Measurements from ENCODE around the gene RITA1. TPM values are rescaled to one million over a fixed set of nuclear protein-coding genes. Genes with fewer than 3 reads are reported as not detected.

Gene RITA1
- total RNA-seq, 1 experiment from 2014 or later, result 71.6 TPM

- ChIA-PET CTCF (no interaction called here), POLR2A (ENCODE audit: unreplicated experiment) (interaction anchor here (0.6 kb wide), 1 partner anchor 10 kb away, joined by 3 read pairs; no protein-coding TSS in a partner anchor)
- no peak overlapping the region for H2AFZ ChIP-seq (ENCODE audit: low read length)
These were observed 28.2 kb upstream of the RITA1 start for GRCh38 chr12:113157218-113157859.

DNA sequence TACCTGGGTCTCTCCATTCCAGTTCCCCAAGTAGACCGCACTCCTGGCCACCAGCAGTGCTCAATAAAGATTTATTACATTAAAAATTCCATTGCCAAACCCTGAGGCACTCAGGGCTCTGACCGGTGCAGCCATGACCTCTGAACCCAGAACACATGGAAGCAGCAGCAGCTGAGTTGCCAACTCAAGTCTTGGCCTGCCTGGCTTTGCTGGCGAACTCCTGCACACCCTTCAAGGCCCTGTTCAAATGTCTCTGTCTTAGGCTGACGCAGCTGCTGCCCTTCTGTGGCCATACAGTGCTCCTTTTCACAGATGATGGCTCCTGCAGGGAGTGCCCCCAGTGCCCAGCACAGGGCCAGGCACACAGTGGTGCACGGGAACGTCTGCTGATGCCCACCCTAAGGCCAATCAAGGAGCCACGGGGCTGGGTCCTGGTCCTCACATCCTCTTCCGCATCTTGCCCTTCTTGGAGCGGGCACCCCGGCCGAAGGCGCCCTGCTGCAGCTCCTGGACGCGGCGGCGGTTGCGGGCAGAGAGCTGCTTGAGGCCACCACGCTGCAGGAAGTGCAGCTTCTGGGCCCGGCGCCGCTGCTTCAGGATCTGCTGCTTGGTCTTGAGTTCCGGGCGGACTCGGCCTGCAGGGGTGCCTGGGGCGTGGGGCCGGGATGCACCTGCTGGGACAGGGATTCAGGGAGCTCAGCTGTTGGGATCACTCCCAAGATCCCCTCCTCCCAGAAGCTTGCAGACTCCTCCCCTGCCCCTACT, 26.9 kb upstream of the RITA1 start:
- Histone ChIP-seq H3K9me2 (replicated peaks; ENCODE audit: low read length) (no peaks in the 10 kb centered on the region), H3F3A (ENCODE audit: low read length, unreplicated experiment) (no peaks in the 10 kb centered on the region), H3K79me2 (ENCODE audit: low read length) (no peaks in the 10 kb centered on the region), H2AFZ (ENCODE audit: low read length) (no peak overlapping the region), H3K36me3 (ENCODE audit: low read depth, low read length) (peaks cover 56% of the 10 kb centered on the region), H3K4me3 (ENCODE audit: low read length) (no peak overlapping the region), H3K27ac (ENCODE audit: low read length) (no peak overlapping the region), H3K4me2 (ENCODE audit: low read length) (no peak overlapping the region), H3K4me1 (ENCODE audit: insufficient read depth, low read length) (peaks cover 9% of the 10 kb centered on the region), H3K9ac (ENCODE audit: low read length) (no peak overlapping the region), H3K27me3 (ENCODE audit: low read length) (no peaks in the 10 kb centered on the region), H3K9me3 (ENCODE audit: low read length) (no peaks in the 10 kb centered on the region), H4K20me1 (ENCODE audit: low read length) (peaks cover 15% of the 10 kb centered on the region; the same call in 1 of the 2 replicates)
- POLR2A ChIA-PET (ENCODE audit: unreplicated experiment), result no interaction called here
- TF ChIP-seq EZH2phosphoT487 (IDR thresholded peaks at IDR 0.05; ENCODE audit: borderline replicate concordance, low read length) (no peak), EZH2 (IDR thresholded peaks at IDR 0.05; ENCODE audit: low read length, unreplicated experiment) (no peak)
- TF ChIP-seq, protein P1, sequence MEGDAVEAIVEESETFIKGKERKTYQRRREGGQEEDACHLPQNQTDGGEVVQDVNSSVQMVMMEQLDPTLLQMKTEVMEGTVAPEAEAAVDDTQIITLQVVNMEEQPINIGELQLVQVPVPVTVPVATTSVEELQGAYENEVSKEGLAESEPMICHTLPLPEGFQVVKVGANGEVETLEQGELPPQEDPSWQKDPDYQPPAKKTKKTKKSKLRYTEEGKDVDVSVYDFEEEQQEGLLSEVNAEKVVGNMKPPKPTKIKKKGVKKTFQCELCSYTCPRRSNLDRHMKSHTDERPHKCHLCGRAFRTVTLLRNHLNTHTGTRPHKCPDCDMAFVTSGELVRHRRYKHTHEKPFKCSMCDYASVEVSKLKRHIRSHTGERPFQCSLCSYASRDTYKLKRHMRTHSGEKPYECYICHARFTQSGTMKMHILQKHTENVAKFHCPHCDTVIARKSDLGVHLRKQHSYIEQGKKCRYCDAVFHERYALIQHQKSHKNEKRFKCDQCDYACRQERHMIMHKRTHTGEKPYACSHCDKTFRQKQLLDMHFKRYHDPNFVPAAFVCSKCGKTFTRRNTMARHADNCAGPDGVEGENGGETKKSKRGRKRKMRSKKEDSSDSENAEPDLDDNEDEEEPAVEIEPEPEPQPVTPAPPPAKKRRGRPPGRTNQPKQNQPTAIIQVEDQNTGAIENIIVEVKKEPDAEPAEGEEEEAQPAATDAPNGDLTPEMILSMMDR (conservative IDR thresholded peaks at IDR 0.05; ENCODE audit: low read depth, low read length), result no peak
- DNase-seq, result no peak
- intact Hi-C loops (cut with micrococcal nuclease), result loop anchor here (10.0 kb wide), 1 partner anchor 64 kb away; no protein-coding TSS in a partner anchor
- ATAC-seq, result no peak
- CTCF ChIA-PET, result no interaction called here
- BruUV-seq (replicated peaks), result TSS peak; percentile 39

More at GRCh38 chr12:113157218-113157859, 28.2 kb upstream of the RITA1 start:
- intact Hi-C loops (cut with micrococcal nuclease), result loop anchor here (10.0 kb wide), 1 partner anchor 63 kb away; no protein-coding TSS in a partner anchor
- Histone ChIP-seq H3K79me2 (ENCODE audit: low read length) (no peaks in the 10 kb centered on the region), H3K36me3 (ENCODE audit: low read depth, low read length) (peaks cover 44% of the 10 kb centered on the region), H3K4me1 (ENCODE audit: insufficient read depth, low read length) (peaks cover 10% of the 10 kb centered on the region), H3K27me3 (ENCODE audit: low read length) (no peaks in the 10 kb centered on the region), H3K27ac (ENCODE audit: low read length) (no peak overlapping the region), H3K9me2 (replicated peaks; ENCODE audit: low read length) (no peaks in the 10 kb centered on the region), H3F3A (ENCODE audit: low read length, unreplicated experiment) (no peaks in the 10 kb centered on the region), H3K9me3 (ENCODE audit: low read length) (no peaks in the 10 kb centered on the region), H3K9ac (ENCODE audit: low read length) (no peak overlapping the region), H4K20me1 (ENCODE audit: low read length) (peaks cover 8% of the 10 kb centered on the region; the same call in 1 of the 2 replicates), H3K4me2 (ENCODE audit: low read length) (no peak overlapping the region), H3K4me3 (ENCODE audit: low read length) (no peak overlapping the region)
- no TSS peak for BruUV-seq (replicated peaks)
- DNase-seq, result no peak
- TF ChIP-seq, protein P1 (conservative IDR thresholded peaks at IDR 0.05; ENCODE audit: low read depth, low read length), result no peak
- TF ChIP-seq EZH2phosphoT487 (IDR thresholded peaks at IDR 0.05; ENCODE audit: borderline replicate concordance, low read length), result no peak
- TF ChIP-seq EZH2 (IDR thresholded peaks at IDR 0.05; ENCODE audit: low read length, unreplicated experiment), result no peak
- no peak for ATAC-seq

All from PC-3 (cell line).